NCI-H526 treated with DMSO at 0.1 percent for 48 hours (cell line): Measurements from ENCODE around the gene OST4.

Experiments used
- DNase-seq: peaks from one replicate; lab custom pipeline; 2025; lab: John Stamatoyannopoulos, UW

Gene OST4

GRCh38 chr2:27025861-27026851 is 45.3 kb downstream of the OST4 start:
- no peak for DNase-seq

- DNase-seq, result no peak
Measured at GRCh38 chr2:27025281-27025800, 46.1 kb downstream of the OST4 start.

- no peak for DNase-seq
Measured at GRCh38 chr2:27024812-27025211, 46.6 kb downstream of the OST4 start.

- no peak for DNase-seq
Measured at GRCh38 chr2:27024188-27024587, 47.3 kb downstream of the OST4 start.

GRCh38 chr2:27023740-27024139 is 47.7 kb downstream of the OST4 start:
- DNase-seq, result no peak

- no peak for DNase-seq
Measured at GRCh38 chr2:27021253-27022049, 50.0 kb downstream of the OST4 start.
